HEK293 (cell line): ENCODE measurements around the gene RHBDF1.
A peak's percentile ranks its signal among the peaks of the same experiment; 100 is the strongest.

ENCODE experiments used
- CTCF ChIA-PET: fragments of 350-600 bp; formaldehyde crosslinking; extraction: SDS; loops from one replicate; lab custom pipeline; 2021; ENCODE audit warnings: antibody characterized with exemption; lab: Yijun Ruan, JAX
- POLR2A ChIA-PET: fragments of 300-600 bp; formaldehyde crosslinking; extraction: SDS; loops from one replicate; lab custom pipeline; 2020; ENCODE audit warnings: antibody characterized with exemption, inconsistent platforms; lab: Yijun Ruan, JAX
- H3K27ac ChIP-seq: fragments of 200-500 bp; sonication (Bioruptor generic); 2 replicates; pipeline ENCODE4 v1.5.1; 2014; ENCODE audit warnings: low read depth, low read length, control low read depth, inconsistent platforms; ENCODE audit errors: extremely low read depth
- H3K36me3 ChIP-seq, 2 experiments: fragments of 200-500 bp in 1 of 2; sonication (Bioruptor generic) in 1 of 2; 1 replicate in 1 of 2; 2 replicates in 1 of 2; pipeline ENCODE4 v1.5.1; 2014 to 2017; ENCODE audit warnings: inconsistent platforms in 2 of 2, low read length in 2 of 2; ENCODE audit not compliant: control insufficient read depth in 2 of 2, insufficient read depth in 1 of 2
- H3K4me1 ChIP-seq: fragments of 200-500 bp; sonication (Bioruptor generic); 2 replicates; pipeline ENCODE4 v1.5.1; 2014; ENCODE audit warnings: mild to moderate bottlenecking, low read length, inconsistent platforms; ENCODE audit not compliant: control insufficient read depth, insufficient read depth
- H3K4me3 ChIP-seq: 2 replicates; pipeline ENCODE4 v1.5.1; 2011; ENCODE audit warnings: low read depth, mild to moderate bottlenecking, control low read depth, low read length, moderate library complexity
- H3K9me3 ChIP-seq: fragments of 200-500 bp; sonication (Bioruptor generic); 2 replicates; pipeline ENCODE4 v1.5.1; 2014; ENCODE audit warnings: low read depth, low read length, inconsistent platforms; ENCODE audit not compliant: control insufficient read depth, insufficient read depth
- AEBP2 ChIP-seq: fragments of 450-650 bp; formaldehyde crosslinking; IDR thresholded peaks from 2 replicates; pipeline ENCODE4 v1.5.1; 2016; ENCODE audit warnings: missing biosample characterization, missing genetic modification characterization, borderline replicate concordance
- ATF2 ChIP-seq: fragments of 450-650 bp; formaldehyde crosslinking; IDR thresholded peaks from 2 replicates; pipeline ENCODE4 v1.5.1; 2016; ENCODE audit warnings: missing biosample characterization, missing genetic modification characterization, low read depth
- BCL11A ChIP-seq: fragments of 450-650 bp; formaldehyde crosslinking; IDR thresholded peaks from 2 replicates; pipeline ENCODE4 v1.5.1; 2016; ENCODE audit warnings: low read depth, missing biosample characterization, missing genetic modification characterization
- EGR2 ChIP-seq: fragments of 450-650 bp; formaldehyde crosslinking; IDR thresholded peaks from 2 replicates; pipeline ENCODE4 v1.5.1; 2016; ENCODE audit warnings: low read depth, missing biosample characterization, missing genetic modification characterization
- GLI2 ChIP-seq: fragments of 450-650 bp; formaldehyde crosslinking; IDR thresholded peaks from 2 replicates; pipeline ENCODE4; 2017; ENCODE audit warnings: missing biosample characterization, missing genetic modification characterization, low read depth, borderline replicate concordance
- GLIS1 ChIP-seq: fragments of 450-650 bp; formaldehyde crosslinking; IDR thresholded peaks from 2 replicates; pipeline ENCODE4 v1.5.1; 2016; ENCODE audit warnings: missing biosample characterization, missing genetic modification characterization
- KLF16 ChIP-seq: fragments of 450-650 bp; formaldehyde crosslinking; IDR thresholded peaks from 2 replicates; pipeline ENCODE4 v1.5.1; 2017; ENCODE audit warnings: missing biosample characterization, missing genetic modification characterization
- MZF1 ChIP-seq: fragments of 450-650 bp; formaldehyde crosslinking; IDR thresholded peaks from 2 replicates; pipeline ENCODE4 v1.5.1; 2017; ENCODE audit warnings: missing biosample characterization, missing genetic modification characterization, borderline replicate concordance
- OSR2 ChIP-seq: fragments of 450-650 bp; formaldehyde crosslinking; IDR thresholded peaks from 2 replicates; pipeline ENCODE4 v1.5.1; 2016; ENCODE audit warnings: missing biosample characterization, missing genetic modification characterization
- SALL2 ChIP-seq: fragments of 450-650 bp; formaldehyde crosslinking; IDR thresholded peaks from 2 replicates; pipeline ENCODE4 v1.5.0; 2017; ENCODE audit warnings: missing biosample characterization, mild to moderate bottlenecking, missing genetic modification characterization, borderline replicate concordance
- SCRT2 ChIP-seq: fragments of 450-650 bp; formaldehyde crosslinking; IDR thresholded peaks from 2 replicates; pipeline ENCODE4 v1.5.1; 2016; ENCODE audit warnings: missing biosample characterization, missing genetic modification characterization
- YY2 ChIP-seq: fragments of 450-650 bp; formaldehyde crosslinking; IDR thresholded peaks from 2 replicates; pipeline ENCODE4 v1.5.1; 2016; ENCODE audit warnings: missing biosample characterization, missing genetic modification characterization
- ZBTB10 ChIP-seq: fragments of 450-650 bp; formaldehyde crosslinking; IDR thresholded peaks from 2 replicates; pipeline ENCODE4 v1.5.1; 2016; ENCODE audit warnings: missing biosample characterization, missing genetic modification characterization
- ZIC2 ChIP-seq: fragments of 450-650 bp; formaldehyde crosslinking; IDR thresholded peaks from 2 replicates; pipeline ENCODE4 v1.5.1; 2016; ENCODE audit warnings: missing biosample characterization, missing genetic modification characterization
- ZNF133 ChIP-seq: fragments of 450-650 bp; formaldehyde crosslinking; IDR thresholded peaks from 2 replicates; pipeline ENCODE4 v1.5.1; 2016; ENCODE audit warnings: missing biosample characterization, missing genetic modification characterization
- ZNF155 ChIP-seq: fragments of 450-650 bp; formaldehyde crosslinking; IDR thresholded peaks from 2 replicates; pipeline ENCODE4 v1.5.1; 2016; ENCODE audit warnings: missing biosample characterization, missing genetic modification characterization
- ZNF211 ChIP-seq: fragments of 450-650 bp; formaldehyde crosslinking; IDR thresholded peaks from 2 replicates; pipeline ENCODE4 v1.5.1; 2016; ENCODE audit warnings: low read depth, missing biosample characterization, missing genetic modification characterization
- ZNF23 ChIP-seq: fragments of 450-650 bp; formaldehyde crosslinking; IDR thresholded peaks from 2 replicates; pipeline ENCODE4 v1.5.1; 2016; ENCODE audit warnings: missing biosample characterization, missing genetic modification characterization, borderline replicate concordance
- ZNF239 ChIP-seq: fragments of 450-650 bp; formaldehyde crosslinking; IDR thresholded peaks from 2 replicates; pipeline ENCODE4 v1.5.1; 2016; ENCODE audit warnings: missing biosample characterization, missing genetic modification characterization
- ZNF248 ChIP-seq: fragments of 450-650 bp; formaldehyde crosslinking; IDR thresholded peaks from 2 replicates; pipeline ENCODE4 v1.5.1; 2017; ENCODE audit warnings: missing biosample characterization, missing genetic modification characterization
- ZNF350 ChIP-seq: fragments of 450-650 bp; formaldehyde crosslinking; IDR thresholded peaks from 2 replicates; pipeline ENCODE4 v1.5.0; 2017; ENCODE audit warnings: missing biosample characterization, mild to moderate bottlenecking, missing genetic modification characterization
- ZNF426 ChIP-seq: fragments of 450-650 bp; formaldehyde crosslinking; IDR thresholded peaks from 2 replicates; pipeline ENCODE4 v1.5.1; 2017; ENCODE audit warnings: missing biosample characterization, missing genetic modification characterization, mild to moderate bottlenecking, inconsistent platforms, moderate library complexity
- ZNF501 ChIP-seq: fragments of 450-650 bp; formaldehyde crosslinking; IDR thresholded peaks from 2 replicates; pipeline ENCODE4 v1.5.1; 2016; ENCODE audit warnings: missing biosample characterization, missing genetic modification characterization
- ZNF529 ChIP-seq: fragments of 450-650 bp; formaldehyde crosslinking; IDR thresholded peaks from 2 replicates; pipeline ENCODE4 v1.5.1; 2017; ENCODE audit warnings: missing genetic modification characterization, missing biosample characterization; ENCODE audit not compliant: insufficient replicate concordance
- ZNF639 ChIP-seq: fragments of 450-650 bp; formaldehyde crosslinking; IDR thresholded peaks from 2 replicates; pipeline ENCODE4 v1.5.1; 2016; ENCODE audit warnings: missing biosample characterization, missing genetic modification characterization
- ZNF785 ChIP-seq: fragments of 450-650 bp; formaldehyde crosslinking; IDR thresholded peaks from 2 replicates; pipeline ENCODE4 v1.5.1; 2016; ENCODE audit warnings: missing biosample characterization, missing genetic modification characterization
- ZNF792 ChIP-seq: fragments of 450-650 bp; formaldehyde crosslinking; IDR thresholded peaks from 2 replicates; pipeline ENCODE4 v1.5.1; 2016; ENCODE audit warnings: missing biosample characterization, missing genetic modification characterization
- ZNF843 ChIP-seq: fragments of 450-650 bp; formaldehyde crosslinking; IDR thresholded peaks from 2 replicates; pipeline ENCODE4 v1.5.1; 2016; ENCODE audit warnings: missing biosample characterization, missing genetic modification characterization

The RHBDF1 gene

GRCh38 chr16:67183-67791 is 5.1 kb downstream of the RHBDF1 start (continued):
- TF ChIP-seq ZNF155 (no peak), GLI2 (tag by site-specific recombination) (no peak), ZNF785 (tag by site-specific recombination) (no peak), ZNF350 (tag by site-specific recombination) (no peak), ZNF133 (no peak), ATF2 (tag by site-specific recombination) (no peak), BCL11A (tag by site-specific recombination) (no peak), GLIS1 (tag by site-specific recombination) (peak; percentile 70), EGR2 (tag by site-specific recombination) (peak; percentile 47; the same call in 1 of the 2 replicates), ZNF501 (no peak), ZIC2 (tag by site-specific recombination) (peak; percentile 100), KLF16 (tag by site-specific recombination) (no peak), ZNF792 (tag by site-specific recombination) (no peak), SALL2 (tag by site-specific recombination) (no peak), ZNF211 (tag by site-specific recombination) (no peak), ZNF426 (tag by site-specific recombination) (no peak), AEBP2 (tag by site-specific recombination) (no peak), OSR2 (tag by site-specific recombination) (no peak)

- Histone ChIP-seq H3K4me1 (peaks cover 3% of the 10 kb centered on the region; the same call in 1 of the 2 replicates), H3K27ac (no peak overlapping the region)
- TF ChIP-seq ZNF529 (tag by site-specific recombination) (no peak), YY2 (tag by site-specific recombination) (no peak), ZBTB10 (tag by site-specific recombination) (no peak), MZF1 (no peak), SCRT2 (tag by site-specific recombination) (no peak), ZNF248 (no peak), ZNF843 (tag by site-specific recombination) (no peak), ZNF23 (tag by site-specific recombination) (no peak), ZNF639 (no peak), ZNF239 (tag by site-specific recombination) (no peak)
Measured at GRCh38 chr16:66309-67182, 5.9 kb downstream of the RHBDF1 start.

More at GRCh38 chr16:66309-67182, 5.9 kb downstream of the RHBDF1 start:
- peaks cover 0 to 28% of the 10 kb centered on the region in 2 experiments; a peak in 1 of 3 replicates for H3K36me3 ChIP-seq
- ChIA-PET CTCF (interaction anchor here (0.6 to 6.3 kb wide), 26 partner anchors 8 to 296 kb away, joined by 3 to 245 read pairs (median 5); partner anchors contain the start of genes HBQ1, POLR3K and SNRNP25), POLR2A (interaction anchor here (0.7 to 1.9 kb wide), 8 partner anchors 11 to 297 kb away, joined by 3 to 13 read pairs (median 4); partner anchors contain the start of genes MPG, POLR3K and SNRNP25)
- no peak overlapping the region for H3K4me3 ChIP-seq
- no peaks in the 10 kb centered on the region for H3K9me3 ChIP-seq
